Brain pericyte (primary cell): ENCODE results near the gene HSD3B2.

Experiments used
- DNase-seq: peaks from one replicate; pipeline ENCODE4 v3.0.0-alpha.2; 2012; ENCODE audit warnings: low read depth, low spot score

Gene HSD3B2

GRCh38 chr1:119396982-119397381, 18.0 kb upstream of the HSD3B2 start:
- DNase-seq = no peak

- DNase-seq = no peak
Observed at GRCh38 chr1:119397986-119398385, 17.0 kb upstream of the HSD3B2 start.

GRCh38 chr1:119404736-119405135, 10.2 kb upstream of the HSD3B2 start:
- DNase-seq = no peak

- no peak for DNase-seq
Observed at GRCh38 chr1:119409731-119410130, 5.2 kb upstream of the HSD3B2 start.

GRCh38 chr1:119410961-119411360, 4.0 kb upstream of the HSD3B2 start:
- no peak for DNase-seq

DNA sequence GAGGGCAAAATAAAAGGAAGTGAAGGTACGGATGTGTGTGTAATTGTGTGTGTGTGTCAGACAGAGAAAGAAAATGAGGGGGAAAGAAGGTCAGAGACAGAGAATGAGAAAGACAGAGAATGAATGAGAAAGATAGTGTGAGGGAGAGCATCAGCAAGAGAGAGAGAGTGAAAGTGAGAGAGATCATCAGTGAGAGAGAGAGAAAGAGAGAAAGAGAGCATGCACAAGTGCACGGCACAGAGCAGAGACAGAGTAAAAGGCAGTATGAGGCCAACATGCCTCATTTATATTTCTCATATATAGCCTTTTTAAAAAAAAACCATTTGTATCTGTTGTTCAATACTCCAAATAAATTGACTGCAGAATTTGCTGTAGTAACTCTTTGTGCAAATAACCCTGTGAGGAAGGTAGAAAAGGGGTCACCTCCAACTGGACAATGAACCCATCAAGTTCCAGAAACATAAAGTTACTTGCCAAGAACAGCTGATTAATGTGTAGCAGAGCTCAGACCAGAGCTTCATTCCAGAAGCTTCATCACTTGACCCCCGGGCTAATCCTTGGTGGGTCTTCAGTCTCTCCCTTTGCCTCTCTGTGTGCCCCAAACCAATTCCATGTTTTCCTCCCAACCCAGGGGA, 1.2 kb downstream of the HSD3B2 start:
- no peak for DNase-seq

DNA sequence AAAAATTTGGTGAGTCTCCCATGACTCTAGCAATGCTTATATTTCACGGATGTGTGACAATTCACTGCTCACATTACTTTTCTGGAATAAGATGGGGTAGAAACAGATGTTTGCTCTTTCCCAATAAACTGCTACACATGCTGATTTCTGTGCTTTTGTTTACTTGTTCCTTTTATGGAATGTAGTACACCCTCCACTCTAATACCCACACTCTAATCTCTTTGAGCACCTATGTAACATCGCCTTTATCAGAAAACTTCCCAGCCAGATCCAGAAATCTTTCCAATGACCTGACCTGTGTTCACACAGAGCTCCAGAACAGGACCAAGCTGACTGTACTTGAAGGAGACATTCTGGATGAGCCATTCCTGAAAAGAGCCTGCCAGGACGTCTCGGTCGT, 4.2 kb downstream of the HSD3B2 start:
- DNase-seq = no peak

GRCh38 chr1:119420638-119421037, 5.7 kb downstream of the HSD3B2 start:
- DNase-seq = no peak

DNA sequence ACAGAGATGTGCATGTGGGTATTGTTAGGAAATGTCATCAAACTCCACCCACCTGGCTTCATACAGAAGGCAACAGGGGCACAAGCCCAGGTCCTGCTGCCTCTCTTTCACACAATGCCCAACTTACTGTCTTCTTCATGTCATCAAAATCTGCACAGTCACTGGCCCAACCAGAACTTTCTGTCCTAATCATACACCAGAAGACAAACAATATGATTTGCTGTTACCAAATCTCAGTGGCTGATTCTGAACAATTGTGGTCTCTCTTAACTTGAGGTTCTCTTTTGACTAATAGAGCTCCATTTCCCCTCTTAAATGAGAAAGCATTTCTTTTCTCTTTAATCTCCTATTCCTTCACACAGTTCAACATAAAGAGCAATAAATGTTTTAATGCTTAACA, 7.7 kb downstream of the HSD3B2 start:
- DNase-seq = no peak

GRCh38 chr1:119428991-119429390, 14.0 kb downstream of the HSD3B2 start:
- no peak for DNase-seq

DNA sequence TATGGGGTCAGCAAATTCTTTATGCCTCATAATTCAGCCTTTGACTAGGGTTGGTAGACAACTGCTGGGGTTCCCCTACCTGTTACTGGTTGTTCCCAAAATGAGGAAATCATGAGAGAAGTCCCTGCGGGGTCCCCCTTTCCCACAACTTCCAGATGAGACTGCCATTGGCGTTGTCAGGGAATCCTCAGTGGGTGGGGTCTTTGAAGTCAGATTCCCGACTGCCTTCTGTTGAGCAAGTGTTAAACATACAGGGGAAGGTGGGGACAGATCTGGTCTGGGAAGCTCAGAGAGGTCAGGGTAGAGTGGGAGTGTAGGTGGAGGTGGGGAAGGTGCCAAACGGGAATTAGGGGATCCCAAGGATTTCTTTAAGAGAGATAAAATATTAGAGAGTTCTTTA, 14.7 kb downstream of the HSD3B2 start:
- no peak for DNase-seq

GRCh38 chr1:119430486-119430885, 15.5 kb downstream of the HSD3B2 start:
- no peak for DNase-seq

DNA sequence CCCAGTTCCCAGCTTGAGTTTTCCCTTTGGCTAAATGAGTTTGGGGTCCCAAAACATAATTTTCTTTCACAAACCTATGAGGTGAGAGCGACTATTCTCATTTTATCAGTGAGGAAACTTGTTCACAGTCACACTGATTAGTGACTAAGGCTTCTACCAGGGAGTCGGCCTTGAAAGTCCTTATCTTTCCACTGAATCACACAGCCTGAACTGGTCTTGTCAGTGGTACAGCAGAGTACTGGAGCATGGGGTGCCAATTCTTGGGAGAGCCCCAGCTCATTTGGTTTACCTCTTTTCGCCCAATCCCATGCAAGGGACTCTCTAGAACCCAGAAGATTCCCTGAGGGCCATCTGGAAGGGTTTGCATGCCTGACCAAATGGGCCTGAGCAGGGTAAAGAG, 16.9 kb downstream of the HSD3B2 start:
- no peak for DNase-seq

- no peak for DNase-seq
Observed at GRCh38 chr1:119435052-119435451, 20.1 kb downstream of the HSD3B2 start.

- DNase-seq = no peak
Observed at GRCh38 chr1:119438761-119439160, 23.8 kb downstream of the HSD3B2 start.

DNA sequence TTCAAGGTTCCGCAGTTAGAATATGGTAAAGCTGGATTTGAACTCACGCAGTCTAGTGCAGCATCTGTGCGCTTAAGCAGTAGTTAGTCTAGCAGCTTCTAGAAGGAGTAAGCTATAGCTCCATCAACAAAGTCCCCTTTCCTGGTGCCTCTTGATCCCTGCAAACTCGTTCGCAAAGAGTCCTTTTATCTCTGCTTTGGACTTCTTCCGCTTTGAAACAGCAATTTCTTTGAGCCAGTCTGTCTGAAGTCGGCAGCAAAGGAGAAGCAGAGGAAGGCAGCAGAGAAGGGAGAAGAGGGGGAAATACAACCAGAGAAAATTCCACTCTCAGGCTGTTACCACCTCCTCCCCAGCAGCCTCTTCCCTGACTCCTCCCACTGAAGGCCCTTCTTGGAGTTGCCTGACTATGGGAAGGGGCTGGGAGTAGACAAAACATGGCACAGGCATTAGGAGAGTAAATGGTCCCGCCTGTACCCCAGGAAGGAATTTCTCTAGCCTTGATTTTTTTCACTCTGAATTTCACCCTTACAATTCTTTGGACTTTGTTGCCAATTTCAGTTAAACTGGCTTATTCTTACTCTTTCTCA, 25.9 kb downstream of the HSD3B2 start:
- no peak for DNase-seq

GRCh38 chr1:119442756-119443155, 27.8 kb downstream of the HSD3B2 start:
- DNase-seq = no peak

GRCh38 chr1:119446321-119446720, 31.4 kb downstream of the HSD3B2 start:
- no peak for DNase-seq

DNA sequence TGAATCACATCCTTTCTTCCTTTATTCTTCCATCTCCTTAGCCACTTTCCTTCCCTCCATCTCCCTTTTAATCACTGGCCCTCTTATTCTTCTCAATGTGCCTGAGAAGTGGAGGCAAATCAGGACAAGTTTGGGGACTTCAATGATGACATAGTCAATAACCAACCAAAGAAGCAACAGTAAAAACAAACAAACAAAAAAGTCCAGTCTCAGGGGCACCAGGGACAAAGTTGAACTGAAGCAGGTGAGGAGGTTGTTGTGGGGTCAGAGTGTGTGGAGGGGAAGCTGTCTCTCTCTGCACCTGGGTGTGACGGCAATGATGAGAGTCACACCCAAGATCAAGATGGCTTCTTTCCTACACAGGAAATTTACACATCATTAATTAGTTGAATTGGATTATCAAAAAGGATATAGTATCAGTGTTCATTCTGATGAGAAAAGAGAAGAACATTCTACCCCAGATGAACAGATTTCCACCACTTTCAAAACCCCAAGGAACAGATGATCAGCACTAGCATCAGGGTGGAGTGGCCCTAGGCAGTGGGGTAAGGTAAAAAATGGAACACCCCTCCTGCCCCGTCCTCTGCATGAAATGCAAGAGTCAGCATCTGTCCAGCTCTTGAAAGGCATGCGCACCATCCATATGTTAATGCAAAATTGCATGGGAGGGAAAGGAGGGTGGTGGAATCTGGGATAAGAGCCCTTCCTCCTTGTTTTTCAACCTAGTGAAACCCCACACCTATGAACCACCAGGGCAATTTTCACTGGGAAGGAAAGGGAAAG, 32.6 kb downstream of the HSD3B2 start:
- no peak for DNase-seq

GRCh38 chr1:119448127-119448511, 33.2 kb downstream of the HSD3B2 start:
- no peak for DNase-seq

- no peak for DNase-seq
Observed at GRCh38 chr1:119449971-119450370, 35.0 kb downstream of the HSD3B2 start.

- no peak for DNase-seq
Observed at GRCh38 chr1:119451158-119451557, 36.2 kb downstream of the HSD3B2 start.

DNA sequence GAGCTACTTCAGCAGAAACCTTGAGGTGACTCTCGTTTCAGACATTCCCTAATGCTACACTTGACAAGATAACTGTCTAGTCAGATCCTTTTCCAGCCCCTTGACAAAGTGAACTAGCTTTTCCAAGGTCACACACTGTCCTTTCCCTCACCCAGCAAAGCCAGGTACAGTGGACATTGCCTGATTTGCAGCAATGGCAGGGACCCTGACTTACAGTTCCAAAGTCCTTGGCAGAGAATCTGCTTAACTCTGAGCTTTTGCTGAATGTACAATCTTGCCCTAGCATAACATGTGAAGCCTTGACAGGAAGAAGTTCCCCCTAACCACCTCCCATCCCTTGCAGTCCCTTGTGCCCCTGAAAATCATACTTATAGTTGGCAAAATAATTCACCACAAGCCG, 37.1 kb downstream of the HSD3B2 start:
- no peak for DNase-seq
